IPS-20b (cell line): ENCODE data around the gene TMEM205.
A peak's percentile ranks its signal among the peaks of the same experiment; 100 is the strongest.

Experiments
- H3K27ac ChIP-seq: one replicate; pipeline ENCODE4 v1.5.1; 2013; ENCODE audit warnings: low read length
- H3K27me3 ChIP-seq: 2 replicates; pipeline ENCODE4 v1.6.1; 2013; ENCODE audit warnings: mild to moderate bottlenecking, low read length, inconsistent platforms; ENCODE audit not compliant: insufficient read depth
- H3K36me3 ChIP-seq: 2 replicates; pipeline ENCODE4 v1.6.1; 2013; ENCODE audit warnings: low read depth, mild to moderate bottlenecking, inconsistent platforms, low read length, moderate library complexity; ENCODE audit not compliant: insufficient read depth
- H3K4me1 ChIP-seq: 2 replicates; pipeline ENCODE4 v1.6.1; 2013; ENCODE audit warnings: mild to moderate bottlenecking, control low read depth, inconsistent platforms, low read length, moderate library complexity; ENCODE audit not compliant: insufficient read depth
- H3K4me3 ChIP-seq: 2 replicates; pipeline ENCODE4 v1.5.1; 2013; ENCODE audit warnings: mild to moderate bottlenecking, low read length, inconsistent platforms
- H3K9ac ChIP-seq: 2 replicates; pipeline ENCODE4 v1.6.1; 2013; ENCODE audit warnings: low read depth, mild to moderate bottlenecking, inconsistent platforms, low read length, moderate library complexity
- H3K9me3 ChIP-seq: 2 replicates; pipeline ENCODE4 v1.6.1; 2013; ENCODE audit warnings: mild to moderate bottlenecking, low read depth, low read length, inconsistent platforms; ENCODE audit not compliant: insufficient read depth

The TMEM205 gene

GRCh38 chr19:11365557-11366117 lies 19.6 kb upstream of the TMEM205 start:
- Histone ChIP-seq H3K4me3 (no peak overlapping the region), H3K9ac (no peak overlapping the region), H3K9me3 (no peaks in the 10 kb centered on the region), H3K4me1 (peaks cover 2% of the 10 kb centered on the region; the same call in 1 of the 2 replicates), H3K27me3 (peaks cover 6% of the 10 kb centered on the region; the same call in 1 of the 2 replicates), H3K36me3 (no peaks in the 10 kb centered on the region), H3K27ac (no peak overlapping the region)

GRCh38 chr19:11364935-11365334 lies 18.9 kb upstream of the TMEM205 start:
- no peaks in the 10 kb centered on the region for H3K9me3 ChIP-seq
- H3K4me1 ChIP-seq, result peaks cover 2% of the 10 kb centered on the region; the same call in 1 of the 2 replicates
- H3K27me3 ChIP-seq, result peaks cover 10% of the 10 kb centered on the region; the same call in 1 of the 2 replicates
- no peak overlapping the region for H3K9ac ChIP-seq
- no peaks in the 10 kb centered on the region for H3K36me3 ChIP-seq
- H3K27ac ChIP-seq, result no peak overlapping the region
- no peak overlapping the region for H3K4me3 ChIP-seq

- Histone ChIP-seq H3K36me3 (no peaks in the 10 kb centered on the region), H3K27ac (no peak overlapping the region), H3K4me3 (no peak overlapping the region), H3K9me3 (no peaks in the 10 kb centered on the region), H3K4me1 (peaks cover 2% of the 10 kb centered on the region; the same call in 1 of the 2 replicates), H3K27me3 (peaks cover 14% of the 10 kb centered on the region; the same call in 1 of the 2 replicates), H3K9ac (no peak overlapping the region)
Observed at GRCh38 chr19:11364296-11364904, 18.3 kb upstream of the TMEM205 start.

- Histone ChIP-seq H3K4me3 (no peak overlapping the region), H3K9ac (no peak overlapping the region), H3K9me3 (no peaks in the 10 kb centered on the region), H3K27me3 (peaks cover 19% of the 10 kb centered on the region), H3K27ac (no peak overlapping the region), H3K4me1 (peaks cover 2% of the 10 kb centered on the region; the same call in 1 of the 2 replicates), H3K36me3 (no peaks in the 10 kb centered on the region)
Observed at GRCh38 chr19:11363881-11364280, 17.8 kb upstream of the TMEM205 start.

- H3K4me1 ChIP-seq, result peaks cover 2% of the 10 kb centered on the region; the same call in 1 of the 2 replicates
- no peaks in the 10 kb centered on the region for H3K9me3 ChIP-seq
- H3K4me3 ChIP-seq, result peak overlapping the region; percentile 53; the same call in 1 of the 2 replicates
- no peak overlapping the region for H3K27ac ChIP-seq
- H3K27me3 ChIP-seq, result peaks cover 34% of the 10 kb centered on the region
- H3K36me3 ChIP-seq, result no peaks in the 10 kb centered on the region
- no peak overlapping the region for H3K9ac ChIP-seq
Observed at GRCh38 chr19:11361771-11362731, 16.0 kb upstream of the TMEM205 start.

GRCh38 chr19:11361037-11361770 lies 15.1 kb upstream of the TMEM205 start:
- no peaks in the 10 kb centered on the region for H3K9me3 ChIP-seq

GRCh38 chr19:11359421-11359820 lies 13.4 kb upstream of the TMEM205 start:
- Histone ChIP-seq H3K27ac (no peak overlapping the region), H3K27me3 (peaks cover 47% of the 10 kb centered on the region), H3K9ac (no peak overlapping the region), H3K9me3 (no peaks in the 10 kb centered on the region), H3K36me3 (no peaks in the 10 kb centered on the region), H3K4me1 (peaks cover 5% of the 10 kb centered on the region; the same call in 1 of the 2 replicates), H3K4me3 (no peak overlapping the region)

More at GRCh38 chr19:11361037-11361770, 15.1 kb upstream of the TMEM205 start:
- Histone ChIP-seq H3K27me3 (peaks cover 41% of the 10 kb centered on the region), H3K4me1 (peaks cover 2% of the 10 kb centered on the region; the same call in 1 of the 2 replicates), H3K27ac (no peak overlapping the region), H3K36me3 (no peaks in the 10 kb centered on the region), H3K4me3 (peak overlapping the region; percentile 53), H3K9ac (peak overlapping the region; percentile 2; the same call in 1 of the 2 replicates)

- Histone ChIP-seq H3K4me1 (peaks cover 5% of the 10 kb centered on the region; the same call in 1 of the 2 replicates), H3K4me3 (no peak overlapping the region)
Observed at GRCh38 chr19:11356676-11357550, 10.8 kb upstream of the TMEM205 start.

GRCh38 chr19:11356074-11356397 lies 10.0 kb upstream of the TMEM205 start:
- no peak overlapping the region for H3K9ac ChIP-seq
- no peaks in the 10 kb centered on the region for H3K36me3 ChIP-seq
- H3K4me3 ChIP-seq, result peak overlapping the region; percentile 58
- no peaks in the 10 kb centered on the region for H3K9me3 ChIP-seq
- H3K27me3 ChIP-seq, result peaks cover 46% of the 10 kb centered on the region
- no peak overlapping the region for H3K27ac ChIP-seq
- H3K4me1 ChIP-seq, result peaks cover 3% of the 10 kb centered on the region; the same call in 1 of the 2 replicates

More at GRCh38 chr19:11356676-11357550, 10.8 kb upstream of the TMEM205 start:
- peaks cover 47% of the 10 kb centered on the region for H3K27me3 ChIP-seq
- H3K9me3 ChIP-seq, result no peaks in the 10 kb centered on the region
- H3K27ac ChIP-seq, result no peak overlapping the region
- H3K9ac ChIP-seq, result no peak overlapping the region
- H3K36me3 ChIP-seq, result no peaks in the 10 kb centered on the region

GRCh38 chr19:11355160-11356073 lies 9.3 kb upstream of the TMEM205 start, which contains the start of gene PLPPR2:
PLPPR2 (plus strand) TSS chr19:11355432; CDS start chr19:11357674, 2,242 bp downstream.
- Histone ChIP-seq H3K27ac (no peak within 1 kb of the TSS), H3K27me3 (peaks cover 39% of the 10 kb centered on the region), H3K36me3 (no peaks in the 10 kb centered on the region), H3K4me3 (peak within 1 kb of the TSS; percentile 58), H3K9ac (no peak within 1 kb of the TSS), H3K4me1 (peaks cover 3% of the 10 kb centered on the region; the same call in 1 of the 2 replicates), H3K9me3 (no peaks in the 10 kb centered on the region)
